ENCODE data around the gene TMEM89.

GRCh38 chr3:48581621-48582481 is 39.7 kb downstream of the TMEM89 start:
- TF ChIP-seq CEBPB (IDR thresholded peaks at IDR 0.05; ENCODE audit: low read depth, low read length) (no peak), CTCF (conservative IDR thresholded peaks at IDR 0.05; ENCODE audit: low read depth, low read length) (no peak), RAD21 (IDR thresholded peaks at IDR 0.05; ENCODE audit: low read length) (no peak)
